C4-2B (cell line): Measurements from ENCODE around the gene NSUN5.
"Not testable (repeated sequence)": the region's sequence is repeated elsewhere in the genome, so short reads cannot be mapped to it uniquely, and the experiment has no call there.

Source experiments
- H3K27ac ChIP-seq: fragments of 450-650 bp; 2 replicates; pipeline ENCODE4 v1.5.1; 2017
- CTCF ChIP-seq: fragments of 450-650 bp; conservative IDR thresholded peaks from 2 replicates; pipeline ENCODE4 v1.5.1; 2017; ENCODE audit warnings: mild to moderate bottlenecking
- ZFX ChIP-seq: fragments of 450-650 bp; IDR thresholded peaks from 2 replicates; pipeline ENCODE4 v1.6.1; 2017

The NSUN5 gene

GRCh38 chr7:73308074-73308664, 457 bp downstream of the NSUN5 start:
- TF ChIP-seq ZFX (peak; percentile 35; the same call in 1 of the 2 replicates), CTCF (no peak)

GRCh38 chr7:73307436-73307835, 1.2 kb downstream of the NSUN5 start:
- peak overlapping the region; percentile 91 for H3K27ac ChIP-seq
- no peak for TF ChIP-seq ZFX
- TF ChIP-seq CTCF, result no peak

More at GRCh38 chr7:73308074-73308664, 457 bp downstream of the NSUN5 start:
- peak overlapping the region; percentile 91 for H3K27ac ChIP-seq

- H3K27ac ChIP-seq, result not testable (repeated sequence)
Measured at GRCh38 chr7:73304612-73305387, 3.8 kb downstream of the NSUN5 start.

GRCh38 chr7:73304071-73304470, 4.6 kb downstream of the NSUN5 start:
- TF ChIP-seq CTCF (no peak), ZFX (no peak)
- H3K27ac ChIP-seq, result no peak overlapping the region

- no peak overlapping the region for H3K27ac ChIP-seq
- TF ChIP-seq CTCF, result no peak
- TF ChIP-seq ZFX, result no peak
Measured at GRCh38 chr7:73303546-73303945, 5.1 kb downstream of the NSUN5 start.

- not testable (repeated sequence) for H3K27ac ChIP-seq
Measured at GRCh38 chr7:73302846-73303245, 5.8 kb downstream of the NSUN5 start.

GRCh38 chr7:73301108-73301507, 7.5 kb downstream of the NSUN5 start:
- not testable (repeated sequence) for H3K27ac ChIP-seq

GRCh38 chr7:73299812-73300211, 8.8 kb downstream of the NSUN5 start:
- H3K27ac ChIP-seq, result not testable (repeated sequence)

GRCh38 chr7:73297706-73298105, 10.9 kb downstream of the NSUN5 start:
- not testable (repeated sequence) for H3K27ac ChIP-seq

GRCh38 chr7:73297235-73297634, 11.4 kb downstream of the NSUN5 start:
- not testable (repeated sequence) for H3K27ac ChIP-seq

- not testable (repeated sequence) for H3K27ac ChIP-seq
Measured at GRCh38 chr7:73277210-73277609, 31.4 kb downstream of the NSUN5 start.

GRCh38 chr7:73267813-73268212, 40.8 kb downstream of the NSUN5 start:
- H3K27ac ChIP-seq, result not testable (repeated sequence)

GRCh38 chr7:73266719-73267368, 41.8 kb downstream of the NSUN5 start:
- H3K27ac ChIP-seq, result not testable (repeated sequence)

GRCh38 chr7:73262416-73262815, 46.2 kb downstream of the NSUN5 start:
- not testable (repeated sequence) for H3K27ac ChIP-seq
